NT2/D1 (cell line): Measurements from ENCODE around the gene MYRF.

Experiments used
- SUZ12 ChIP-seq: IDR thresholded peaks from 2 replicates; pipeline ENCODE4 v1.6.1; 2011; ENCODE audit not compliant: insufficient read length, insufficient read depth; ENCODE audit errors: extremely low read depth
- YY1 ChIP-seq: IDR thresholded peaks from 2 replicates; pipeline ENCODE4 v1.6.1; 2011; ENCODE audit not compliant: insufficient read length, insufficient read depth
- ZNF274 ChIP-seq: IDR thresholded peaks from 2 replicates; pipeline ENCODE4 v1.6.1; 2011; ENCODE audit warnings: mild to moderate bottlenecking, low read depth, low read length

DNA sequence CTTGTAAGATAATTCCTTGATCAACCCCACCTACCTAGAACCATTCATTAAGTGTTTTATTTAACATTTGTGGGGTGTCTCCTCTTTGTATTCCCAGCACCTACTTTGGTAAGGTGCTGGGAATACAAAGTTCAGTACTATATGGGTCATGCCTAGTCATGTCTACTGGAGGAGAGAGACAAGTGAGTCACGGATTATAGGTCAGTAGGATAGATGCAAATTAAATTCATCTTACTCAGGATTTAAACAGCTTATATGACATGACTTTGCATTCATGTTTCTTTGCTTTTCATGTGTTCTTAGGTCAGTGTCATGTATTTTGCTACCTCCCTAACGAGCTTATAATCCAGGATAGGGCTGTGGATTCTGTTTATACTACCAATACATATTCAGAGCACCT, 67.7 kb downstream of the MYRF start:
- TF ChIP-seq ZNF274 (no peak), YY1 (no peak), SUZ12 (no peak)
